HG02981 (cell line): ENCODE data around the gene PRAME.

Experiments
- ATAC-seq: cut with Tn5 transposase; IDR thresholded peaks from one replicate; pipeline ENCODE4 v1.9.1; 2021; ENCODE audit warnings: mild to moderate bottlenecking, moderate library complexity; ENCODE audit not compliant: unreplicated experiment

Gene PRAME

GRCh38 chr22:22579869-22580604 is 21.0 kb upstream of the PRAME start:
- ATAC-seq = no peak

- ATAC-seq = no peak
These were observed 19.8 kb upstream of the PRAME start for GRCh38 chr22:22578702-22579424.

DNA sequence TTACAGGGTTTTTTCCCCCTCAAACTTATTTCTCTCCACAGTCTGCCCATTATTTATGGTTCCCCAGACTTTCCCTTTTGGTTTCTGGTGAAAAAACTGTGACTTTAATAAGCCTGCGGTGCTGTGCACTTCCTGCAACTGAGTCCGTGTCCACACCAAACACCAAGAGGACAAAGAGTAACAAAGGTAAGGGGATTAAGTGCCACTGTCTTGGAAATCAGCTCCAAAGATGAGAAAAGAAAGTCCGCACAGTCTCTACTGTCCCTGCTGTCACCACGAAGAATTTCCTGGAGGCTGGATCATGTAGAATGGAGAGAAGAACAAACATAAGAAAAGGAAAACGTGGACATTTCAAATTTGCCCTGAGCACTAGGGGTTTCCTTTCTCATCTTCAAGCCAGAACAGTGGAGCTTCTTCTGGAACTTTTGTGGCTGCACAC is 17.9 kb upstream of the PRAME start:
- ATAC-seq = no peak

DNA sequence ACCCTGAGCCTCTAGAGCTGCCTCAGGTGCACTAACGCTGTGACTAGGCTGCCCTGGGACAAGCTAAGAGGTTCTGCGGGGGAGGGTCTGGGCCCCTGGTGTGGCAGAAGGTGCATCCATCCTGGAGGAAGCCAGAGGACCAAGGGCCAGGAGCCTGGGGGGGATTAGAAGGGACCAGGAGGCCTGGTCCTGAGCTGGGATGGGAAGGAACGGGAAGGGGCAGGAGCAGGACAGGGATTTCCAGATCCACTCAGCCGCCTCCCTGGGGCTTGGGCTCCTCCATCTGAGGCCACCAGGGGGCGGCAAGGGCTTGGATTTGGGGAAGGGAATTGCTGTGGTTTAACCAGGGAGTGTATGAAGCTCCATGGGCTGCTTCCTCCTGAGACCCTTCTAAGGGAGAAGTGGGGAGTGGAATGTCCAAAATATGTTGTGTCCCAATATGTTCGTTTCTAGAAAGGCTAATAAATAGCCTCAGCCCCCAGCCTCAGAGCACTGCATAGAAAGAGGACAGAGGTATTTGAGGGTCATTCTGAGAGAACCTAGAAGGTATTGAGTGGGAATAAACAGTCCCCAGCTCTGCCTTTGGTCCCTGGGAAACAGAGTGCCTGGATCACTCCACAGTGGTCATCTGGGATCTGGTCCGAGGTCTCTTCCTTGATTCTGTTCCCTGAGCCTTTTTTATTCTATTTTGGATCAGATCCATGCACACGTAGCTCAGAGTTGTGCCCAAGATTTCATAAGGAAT is 17.4 kb upstream of the PRAME start:
- ATAC-seq = no peak

GRCh38 chr22:22574361-22574760 is 15.3 kb upstream of the PRAME start:
- no peak for ATAC-seq

- no peak for ATAC-seq
These were observed 14.2 kb upstream of the PRAME start for GRCh38 chr22:22573047-22573889.

DNA sequence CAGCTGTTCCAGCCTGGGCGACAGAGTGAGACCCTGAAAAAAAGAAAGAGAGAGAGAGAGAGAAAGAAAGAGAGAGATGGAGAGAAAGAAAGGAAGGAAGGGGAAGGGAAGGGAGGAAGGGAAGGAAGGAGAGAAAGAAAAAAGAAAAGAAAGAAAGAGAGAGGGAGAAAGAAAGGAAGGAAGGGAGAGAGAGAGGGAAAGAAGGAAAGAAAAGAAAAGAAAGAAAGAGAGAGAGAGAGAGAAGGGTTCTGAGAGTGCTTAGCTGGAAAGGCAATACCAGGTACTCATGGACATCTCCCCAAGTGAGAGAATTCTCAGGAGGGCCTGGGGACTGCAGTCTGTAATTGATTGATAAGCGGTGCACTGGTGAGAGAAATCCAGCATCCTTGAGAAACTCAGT is 12.8 kb upstream of the PRAME start:
- ATAC-seq = no peak

DNA sequence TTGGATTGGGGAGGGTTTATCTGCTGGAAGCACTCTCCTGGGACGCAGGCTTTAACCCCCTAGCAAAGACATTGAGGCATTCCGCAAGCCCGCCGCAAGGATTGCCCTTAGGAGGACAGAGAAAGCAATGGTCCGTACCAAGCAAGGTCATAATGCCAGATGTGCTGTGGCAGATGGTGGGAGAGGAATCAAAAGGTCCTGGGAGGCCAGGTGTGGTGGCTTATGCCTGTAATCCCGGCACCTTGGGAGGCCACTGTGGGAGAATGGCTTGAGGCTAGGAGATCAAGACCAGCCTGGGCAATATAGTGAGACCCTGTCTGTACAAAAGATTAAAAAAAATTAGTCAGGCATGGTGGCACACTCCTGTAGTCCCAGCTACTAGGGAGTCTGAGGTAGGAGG is 12.4 kb upstream of the PRAME start:
- ATAC-seq = no peak

DNA sequence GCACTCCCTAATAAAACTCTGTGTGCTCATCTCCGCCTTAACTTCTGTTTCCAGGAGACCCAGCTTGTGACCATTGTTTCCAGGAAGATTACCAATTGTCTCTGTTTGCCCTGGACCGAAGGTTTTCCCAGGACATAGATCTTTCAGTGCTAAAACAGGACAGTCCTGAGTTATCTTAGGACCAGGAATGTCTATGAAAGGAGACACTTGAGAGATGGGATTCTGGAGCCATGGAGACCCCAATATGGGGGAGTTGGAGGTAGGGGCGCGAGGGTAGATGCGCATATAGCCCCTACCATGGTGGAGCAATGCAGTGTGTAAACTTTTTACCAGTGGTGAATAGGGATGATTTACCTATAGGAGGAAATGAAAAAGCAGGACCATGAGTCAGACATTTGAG is 10.2 kb upstream of the PRAME start:
- no peak for ATAC-seq

GRCh38 chr22:22565981-22566380 is 6.9 kb upstream of the PRAME start:
- ATAC-seq = no peak

- ATAC-seq = no peak
These were observed 744 bp downstream of the PRAME start for GRCh38 chr22:22558071-22558971.

- no peak for ATAC-seq
These were observed 1.8 kb downstream of the PRAME start for GRCh38 chr22:22556995-22557925.

DNA sequence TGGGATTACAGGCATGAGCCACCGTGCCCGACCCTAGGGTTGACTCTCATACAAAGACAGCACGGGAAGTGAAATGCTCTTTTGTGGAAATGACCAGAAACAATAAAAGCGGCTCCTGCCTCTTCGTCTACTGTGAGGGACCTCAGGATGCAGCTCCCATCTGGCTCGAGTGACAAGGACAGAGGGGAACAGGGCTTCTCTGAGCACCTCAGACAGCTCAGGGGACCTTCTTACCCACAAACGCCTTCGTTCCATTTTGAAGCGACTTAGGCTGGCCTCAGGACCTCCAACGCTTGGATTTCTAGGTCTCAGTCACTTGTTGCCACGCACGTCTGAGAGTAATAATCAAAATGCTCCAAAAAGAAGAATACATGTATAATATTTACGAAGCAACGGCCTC is 2.5 kb downstream of the PRAME start:
- no peak for ATAC-seq

- no peak for ATAC-seq
These were observed 3.5 kb downstream of the PRAME start for GRCh38 chr22:22555596-22555995.

GRCh38 chr22:22554587-22555284 is 4.3 kb downstream of the PRAME start:
- no peak for ATAC-seq

- ATAC-seq = no peak
These were observed 5.1 kb downstream of the PRAME start for GRCh38 chr22:22553735-22554586.

DNA sequence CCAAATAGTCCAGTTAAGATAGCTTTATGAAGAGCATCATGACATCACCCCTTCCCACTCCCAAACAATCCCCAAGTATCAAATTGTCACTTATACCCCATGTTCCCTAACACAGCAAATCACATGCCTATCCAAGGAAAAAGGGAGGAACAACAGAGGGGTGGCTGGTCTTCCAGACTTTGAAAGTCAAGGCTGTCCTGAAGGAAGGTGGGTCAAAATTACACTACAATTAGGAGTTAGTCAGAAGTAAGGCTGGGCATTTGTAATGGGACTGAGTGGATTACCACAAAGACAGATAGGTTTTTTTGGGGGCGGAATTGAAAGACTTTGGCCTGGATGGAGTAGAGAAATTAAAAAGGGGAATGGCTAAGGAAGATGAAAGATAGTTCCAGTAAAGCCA is 5.9 kb downstream of the PRAME start:
- ATAC-seq = no peak
